Panc1 (cell line): ENCODE results near the gene GBX1.

Source experiments
- CTCF ChIP-seq: fragments of 450-650 bp; IDR thresholded peaks from 2 replicates; pipeline ENCODE4 v1.5.1; 2017; ENCODE audit warnings: mild to moderate bottlenecking
- POLR2AphosphoS5 ChIP-seq: IDR thresholded peaks from 2 replicates; pipeline ENCODE4 v1.6.1; 2012; ENCODE audit warnings: mild to moderate bottlenecking, low read depth, low read length, moderate library complexity
- TCF7L2 ChIP-seq: IDR thresholded peaks from 2 replicates; pipeline ENCODE4 v1.6.1; 2011; ENCODE audit warnings: mild to moderate bottlenecking, low read depth, low read length, inconsistent platforms

GRCh38 chr7:151197932-151198331 is 30.4 kb upstream of the GBX1 start:
- TF ChIP-seq CTCF = no peak
- TF ChIP-seq TCF7L2 = no peak
- no peak for TF ChIP-seq POLR2AphosphoS5
